GM08714 (cell line): ENCODE results near the gene BCL2L13.

Source experiments
- H3K4me3 ChIP-seq: fragments of 200-500 bp; sonication (Bioruptor generic); 2 replicates; pipeline ENCODE4 v1.5.1; 2014; ENCODE audit warnings: mild to moderate bottlenecking, low read length, inconsistent platforms
- ZNF274 ChIP-seq: IDR thresholded peaks from 2 replicates; pipeline ENCODE4 v1.6.1; 2012; ENCODE audit warnings: mild to moderate bottlenecking, low read depth, low read length

Gene BCL2L13, protein sequence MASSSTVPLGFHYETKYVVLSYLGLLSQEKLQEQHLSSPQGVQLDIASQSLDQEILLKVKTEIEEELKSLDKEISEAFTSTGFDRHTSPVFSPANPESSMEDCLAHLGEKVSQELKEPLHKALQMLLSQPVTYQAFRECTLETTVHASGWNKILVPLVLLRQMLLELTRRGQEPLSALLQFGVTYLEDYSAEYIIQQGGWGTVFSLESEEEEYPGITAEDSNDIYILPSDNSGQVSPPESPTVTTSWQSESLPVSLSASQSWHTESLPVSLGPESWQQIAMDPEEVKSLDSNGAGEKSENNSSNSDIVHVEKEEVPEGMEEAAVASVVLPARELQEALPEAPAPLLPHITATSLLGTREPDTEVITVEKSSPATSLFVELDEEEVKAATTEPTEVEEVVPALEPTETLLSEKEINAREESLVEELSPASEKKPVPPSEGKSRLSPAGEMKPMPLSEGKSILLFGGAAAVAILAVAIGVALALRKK

GRCh38 chr22:17638432-17639246, at the start of gene BCL2L13:
TSS of gene BCL2L13 (plus strand) at chr22:17638757. CDS start at chr22:17655712, 16,955 bp downstream.
- TF ChIP-seq ZNF274: no peak
- H3K4me3 ChIP-seq: peak within 1 kb of the TSS; percentile 80

GRCh38 chr22:17589810-17590375, 48.7 kb upstream of the BCL2L13 start:
- TF ChIP-seq ZNF274: no peak
- H3K4me3 ChIP-seq: no peak overlapping the region

DNA sequence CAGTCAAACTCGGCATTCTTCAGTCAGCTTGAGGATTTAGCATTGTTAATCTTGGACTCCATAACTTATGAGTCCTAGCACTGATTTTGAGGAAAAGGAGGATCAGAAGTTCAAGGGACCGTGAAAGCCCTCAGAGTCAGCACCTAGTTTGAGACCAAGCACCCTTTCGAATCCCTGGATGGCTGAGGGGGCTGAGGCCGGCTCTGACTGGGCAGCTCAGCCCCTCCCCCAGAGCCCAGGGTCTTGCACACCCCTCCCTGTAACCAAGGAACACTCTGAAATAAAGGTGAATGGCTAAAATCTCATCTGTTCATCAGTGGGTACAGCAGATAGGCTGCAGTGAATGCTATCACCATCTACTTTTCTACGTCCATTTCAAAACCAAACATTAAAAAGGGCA, 48.0 kb upstream of the BCL2L13 start:
- no peak for TF ChIP-seq ZNF274
- no peak overlapping the region for H3K4me3 ChIP-seq

DNA sequence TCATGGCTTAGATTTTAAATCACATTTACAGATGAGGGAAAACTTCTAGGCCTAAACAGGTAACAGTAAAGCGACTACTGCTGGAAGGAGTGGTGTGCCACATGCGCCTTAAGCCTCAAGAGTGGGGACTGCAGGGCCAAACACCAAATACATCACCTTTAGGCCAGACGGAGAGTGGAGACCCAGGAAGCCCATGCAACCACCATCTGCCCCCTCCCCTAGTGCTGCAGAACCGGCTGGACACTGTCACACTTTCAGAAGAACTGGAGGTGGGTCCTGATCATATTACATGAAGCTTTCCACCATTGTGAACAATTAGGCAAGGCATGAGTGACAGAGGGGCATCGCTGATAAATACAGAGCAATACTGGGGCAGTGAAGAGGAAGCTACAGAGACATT, 46.4 kb upstream of the BCL2L13 start:
- H3K4me3 ChIP-seq: no peak overlapping the region
- no peak for TF ChIP-seq ZNF274

GRCh38 chr22:17596226-17596625, 42.3 kb upstream of the BCL2L13 start:
- TF ChIP-seq ZNF274: no peak

DNA sequence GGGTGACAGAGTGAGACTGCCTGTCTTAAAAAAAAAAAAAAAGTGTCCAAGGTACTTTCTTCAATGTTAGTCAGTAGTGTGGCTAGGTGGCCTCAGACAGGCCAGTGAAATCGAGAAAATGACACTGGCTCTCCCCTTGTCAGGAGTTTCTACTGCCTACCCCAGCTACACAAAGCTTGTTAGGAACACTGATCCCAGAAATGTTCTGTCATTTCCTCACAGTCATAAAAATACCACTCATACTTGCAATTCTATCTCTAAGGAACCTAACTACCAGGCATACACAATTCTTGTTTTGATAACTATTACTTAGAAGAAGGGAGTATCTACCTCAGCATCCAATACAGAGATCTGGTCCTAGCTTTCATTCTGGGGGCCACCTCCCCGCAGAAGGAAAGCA, 41.3 kb upstream of the BCL2L13 start:
- TF ChIP-seq ZNF274: no peak
- H3K4me3 ChIP-seq: no peak overlapping the region

More at GRCh38 chr22:17596226-17596625, 42.3 kb upstream of the BCL2L13 start:
- no peak overlapping the region for H3K4me3 ChIP-seq

DNA sequence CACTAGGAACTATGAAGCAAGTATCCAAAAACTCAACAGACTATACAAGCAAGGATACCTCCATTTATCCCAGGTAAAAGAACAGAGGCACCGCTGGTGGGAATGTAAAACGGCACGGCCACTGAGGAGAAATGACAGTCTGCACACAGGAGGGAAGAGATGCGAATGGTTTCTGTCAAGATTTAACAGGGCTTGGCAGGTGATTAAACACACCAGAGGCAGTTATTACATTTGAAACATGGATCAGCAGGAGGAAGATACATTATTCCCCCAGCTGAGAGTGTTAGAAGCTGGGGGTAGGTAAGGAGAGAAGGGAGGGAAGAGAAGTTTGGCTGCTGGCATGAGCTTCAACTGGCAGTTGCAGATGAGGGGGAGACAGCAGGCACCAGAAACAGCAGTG, 40.2 kb upstream of the BCL2L13 start:
- no peak overlapping the region for H3K4me3 ChIP-seq
- no peak for TF ChIP-seq ZNF274

DNA sequence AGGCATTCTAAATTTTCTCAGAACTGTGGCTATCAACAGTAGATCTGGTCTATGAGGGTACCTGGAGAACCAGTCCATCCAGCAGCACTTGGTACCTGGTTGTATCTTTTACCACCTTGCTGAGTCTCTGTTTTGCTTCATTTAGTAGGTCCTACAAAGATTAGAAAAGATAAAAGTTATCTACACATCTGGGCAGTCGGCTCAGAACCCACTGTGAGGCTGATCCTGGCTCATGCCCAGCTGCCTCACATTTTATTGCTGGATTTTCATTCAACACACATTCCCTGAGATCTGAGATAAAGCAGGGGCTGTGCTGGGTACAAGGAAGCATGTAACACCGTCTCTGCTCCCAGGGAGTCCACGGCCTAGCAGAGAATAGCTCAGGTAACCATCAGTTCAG, 37.5 kb upstream of the BCL2L13 start:
- TF ChIP-seq ZNF274: no peak

GRCh38 chr22:17603668-17604067, 34.9 kb upstream of the BCL2L13 start:
- no peak for TF ChIP-seq ZNF274

More for the DNA sequence above, 37.5 kb upstream of the BCL2L13 start:
- H3K4me3 ChIP-seq: no peak overlapping the region

GRCh38 chr22:17606496-17606895, 32.1 kb upstream of the BCL2L13 start:
- no peak overlapping the region for H3K4me3 ChIP-seq
- TF ChIP-seq ZNF274: no peak

More at GRCh38 chr22:17603668-17604067, 34.9 kb upstream of the BCL2L13 start:
- H3K4me3 ChIP-seq: no peak overlapping the region

GRCh38 chr22:17607891-17608521, 30.6 kb upstream of the BCL2L13 start:
- H3K4me3 ChIP-seq: no peak overlapping the region
- TF ChIP-seq ZNF274: no peak

- no peak for TF ChIP-seq ZNF274
- no peak overlapping the region for H3K4me3 ChIP-seq
Measured at GRCh38 chr22:17612057-17612456, 26.5 kb upstream of the BCL2L13 start.

- no peak overlapping the region for H3K4me3 ChIP-seq
- no peak for TF ChIP-seq ZNF274
Measured at GRCh38 chr22:17613280-17613679, 25.3 kb upstream of the BCL2L13 start.

DNA sequence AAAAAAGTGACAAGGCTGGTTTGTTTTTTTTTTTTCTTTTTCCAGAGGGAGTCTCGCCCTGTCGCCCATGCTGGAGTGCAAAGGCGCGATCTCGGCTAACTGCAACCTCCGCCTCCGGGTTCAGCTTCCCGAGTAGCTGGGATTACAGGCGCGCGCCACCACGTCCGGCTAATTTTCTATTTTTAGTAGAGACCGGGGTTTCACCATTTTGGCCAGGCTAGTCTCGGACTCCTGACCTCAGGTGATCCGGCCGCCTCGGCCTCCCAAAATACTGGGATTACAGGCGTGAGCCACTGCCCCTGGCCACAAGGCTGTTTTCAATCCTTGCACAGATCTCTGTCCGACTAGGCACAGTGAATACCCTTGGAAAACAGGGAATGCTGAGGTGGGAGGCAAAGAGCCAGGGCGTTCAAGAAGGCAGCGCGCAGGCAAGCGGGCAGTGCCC, 10.6 kb upstream of the BCL2L13 start:
- peak overlapping the region; percentile 79 for H3K4me3 ChIP-seq
- no peak for TF ChIP-seq ZNF274
